Fibroblast of mammary gland (primary cell): ENCODE results near the gene ATG10.

Experiments
- DNase-seq: peaks from one replicate; pipeline ENCODE4 v3.0.0-alpha.2; 2010; ENCODE audit warnings: low read depth
- H3K4me3 ChIP-seq: 2 replicates; pipeline ENCODE4 v1.5.1; 2011; ENCODE audit warnings: low read depth, mild to moderate bottlenecking, low read length, moderate library complexity; ENCODE audit not compliant: control insufficient read depth
- CTCF ChIP-seq: conservative IDR thresholded peaks from 2 replicates; pipeline ENCODE4 v1.5.1; 2011; ENCODE audit warnings: low read depth, low read length, inconsistent platforms; ENCODE audit not compliant: control insufficient read depth, insufficient read depth

Gene ATG10

GRCh38 chr5:82151662-82152061, 179.8 kb downstream of the ATG10 start:
- no peak for TF ChIP-seq CTCF
- peak; percentile 72 for DNase-seq
- no peak overlapping the region for H3K4me3 ChIP-seq

DNA sequence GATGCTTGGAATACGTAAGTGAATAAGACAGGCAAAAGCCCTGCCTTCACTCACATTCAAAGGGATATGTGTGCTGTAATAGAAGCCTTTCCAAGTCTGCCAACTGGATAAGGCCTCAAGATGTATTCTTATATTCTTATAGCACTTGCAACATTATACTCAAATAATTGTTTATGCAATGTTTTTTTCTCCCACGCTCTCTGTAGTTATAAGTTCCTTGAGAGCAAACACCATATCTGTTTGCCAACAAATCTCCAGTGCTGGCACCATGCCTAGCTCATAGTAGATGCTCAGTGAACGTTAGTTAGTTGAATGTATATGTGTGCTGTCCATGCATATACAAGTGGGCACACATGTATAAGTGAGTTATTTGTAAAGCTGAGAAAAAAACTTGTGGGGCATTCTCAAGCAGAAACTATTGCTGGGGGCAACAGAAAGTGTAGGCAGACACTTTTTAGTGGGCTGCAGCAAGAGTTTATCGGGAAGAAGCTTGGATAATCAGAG, 181.2 kb downstream of the ATG10 start:
- no peak for DNase-seq
- no peak for TF ChIP-seq CTCF
- H3K4me3 ChIP-seq = no peak overlapping the region

DNA sequence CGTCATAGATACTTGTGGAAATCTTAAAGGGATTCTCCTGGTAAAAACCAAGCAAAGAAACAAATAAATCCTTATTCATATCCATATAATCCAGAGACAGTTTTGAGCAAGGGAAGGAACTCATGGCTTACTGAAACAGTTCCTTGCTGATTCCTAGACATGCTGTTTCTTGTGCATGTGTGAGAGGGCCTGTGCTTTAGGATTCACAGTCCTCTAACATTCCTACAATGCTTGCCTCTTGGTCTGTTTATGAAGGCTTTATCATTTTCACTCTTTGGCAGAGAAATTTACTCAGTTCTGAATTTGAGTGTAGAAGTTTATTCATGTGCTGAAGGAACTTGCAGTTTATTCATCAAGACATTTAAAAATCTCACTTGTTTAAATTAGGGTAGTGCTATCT, 183.0 kb downstream of the ATG10 start:
- no peak for TF ChIP-seq CTCF
- no peak overlapping the region for H3K4me3 ChIP-seq
- no peak for DNase-seq

GRCh38 chr5:82155305-82155704, 183.5 kb downstream of the ATG10 start:
- no peak for DNase-seq
- H3K4me3 ChIP-seq = no peak overlapping the region
- TF ChIP-seq CTCF = no peak

GRCh38 chr5:82156874-82157273, 185.1 kb downstream of the ATG10 start:
- no peak overlapping the region for H3K4me3 ChIP-seq
- no peak for DNase-seq
- TF ChIP-seq CTCF = no peak

- H3K4me3 ChIP-seq = no peak overlapping the region
- TF ChIP-seq CTCF = no peak
- peak; percentile 87 for DNase-seq
Observed at GRCh38 chr5:82158755-82159413, 187.1 kb downstream of the ATG10 start.
